Testis (tissue), 2 donors: ENCODE results near the gene CUX1.

Source experiments
- POLR2A ChIP-seq: fragments of 450-650 bp; IDR thresholded peaks from one replicate; pipeline ENCODE4 v1.6.1; 2017; ENCODE audit warnings: antibody characterized with exemption, mild to moderate bottlenecking, moderate library complexity
- TF ChIP-seq, protein P1 (sequence below), 3 experiments: fragments of 450-650 bp in 2 of 3; fragments of 200-600 bp in 1 of 3; sonication (generic) in 1 of 3; IDR thresholded peaks; one replicate each; pipeline ENCODE4 v1.5.1; 2016 to 2019; ENCODE audit warnings: antibody characterized with exemption in 3 of 3, mild to moderate bottlenecking in 2 of 3, moderate library complexity in 1 of 3

GRCh38 chr7:102204212-102204611 lies 386.8 kb downstream of the CUX1 start:
- TF ChIP-seq, protein P1, sequence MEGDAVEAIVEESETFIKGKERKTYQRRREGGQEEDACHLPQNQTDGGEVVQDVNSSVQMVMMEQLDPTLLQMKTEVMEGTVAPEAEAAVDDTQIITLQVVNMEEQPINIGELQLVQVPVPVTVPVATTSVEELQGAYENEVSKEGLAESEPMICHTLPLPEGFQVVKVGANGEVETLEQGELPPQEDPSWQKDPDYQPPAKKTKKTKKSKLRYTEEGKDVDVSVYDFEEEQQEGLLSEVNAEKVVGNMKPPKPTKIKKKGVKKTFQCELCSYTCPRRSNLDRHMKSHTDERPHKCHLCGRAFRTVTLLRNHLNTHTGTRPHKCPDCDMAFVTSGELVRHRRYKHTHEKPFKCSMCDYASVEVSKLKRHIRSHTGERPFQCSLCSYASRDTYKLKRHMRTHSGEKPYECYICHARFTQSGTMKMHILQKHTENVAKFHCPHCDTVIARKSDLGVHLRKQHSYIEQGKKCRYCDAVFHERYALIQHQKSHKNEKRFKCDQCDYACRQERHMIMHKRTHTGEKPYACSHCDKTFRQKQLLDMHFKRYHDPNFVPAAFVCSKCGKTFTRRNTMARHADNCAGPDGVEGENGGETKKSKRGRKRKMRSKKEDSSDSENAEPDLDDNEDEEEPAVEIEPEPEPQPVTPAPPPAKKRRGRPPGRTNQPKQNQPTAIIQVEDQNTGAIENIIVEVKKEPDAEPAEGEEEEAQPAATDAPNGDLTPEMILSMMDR (IDR thresholded peaks at IDR 0.05), result no peak
- TF ChIP-seq POLR2A, result no peak
